Globus pallidus (tissue), 1 donor: ENCODE data around the gene CLDN9.

Source experiments
- DNase-seq: peaks from one replicate; pipeline ENCODE4 v3.0.0-alpha.2; 2015; ENCODE audit warnings: low spot score

The CLDN9 gene

DNA sequence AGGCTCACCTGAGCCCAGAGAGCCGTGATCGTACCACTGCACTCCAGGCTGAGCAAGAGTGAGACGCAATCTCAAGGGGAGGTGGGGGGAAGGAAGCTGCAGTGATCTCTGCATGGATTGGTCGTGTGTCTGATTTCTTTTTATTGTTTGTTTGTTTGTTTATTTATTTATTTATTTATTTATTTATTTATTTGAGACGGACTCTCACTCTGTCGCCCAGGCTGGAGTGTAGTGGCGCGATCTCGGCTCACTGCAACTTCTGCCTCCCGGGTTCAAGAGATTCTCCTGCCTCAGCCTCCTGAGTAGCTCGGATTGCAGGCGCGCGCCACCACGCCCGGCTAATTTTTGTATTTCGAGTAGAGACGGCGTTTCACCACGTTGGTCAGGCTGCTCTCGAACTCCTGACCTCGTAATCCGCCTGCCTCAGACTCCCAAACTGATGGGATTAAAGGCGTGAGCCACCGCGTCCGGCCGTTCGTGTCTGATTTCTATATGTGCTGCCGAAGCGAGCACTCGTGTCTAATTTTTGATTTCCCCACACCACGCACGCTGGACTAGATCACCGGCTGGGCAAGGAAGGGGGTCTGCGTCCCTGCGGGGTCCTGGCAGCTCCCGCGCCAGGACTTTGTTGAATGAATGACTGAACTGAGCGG, 7.0 kb downstream of the CLDN9 start:
- no peak for DNase-seq

DNA sequence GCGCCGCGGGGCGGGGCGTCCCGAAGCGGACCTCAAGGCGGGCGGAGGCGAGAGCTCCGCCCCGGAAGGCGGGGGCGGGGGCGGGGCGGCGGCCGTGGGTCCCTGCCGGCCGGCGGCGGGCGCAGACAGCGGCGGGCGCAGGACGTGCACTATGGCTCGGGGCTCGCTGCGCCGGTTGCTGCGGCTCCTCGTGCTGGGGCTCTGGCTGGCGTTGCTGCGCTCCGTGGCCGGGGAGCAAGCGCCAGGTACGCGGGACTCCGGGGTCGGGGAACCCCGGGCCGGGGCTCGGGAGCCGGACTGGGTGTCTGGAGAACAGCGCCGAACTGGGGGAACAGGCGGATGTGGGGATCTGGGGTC, 7.5 kb downstream of the CLDN9 start, which contains the start of gene TNFRSF12A:
Gene TNFRSF12A, plus strand, starts transcription at position 122 of the 357 bp plus-strand sequence. Its CDS starts 30 bp downstream, at position 152.
- DNase-seq, result peak; percentile 52

DNA sequence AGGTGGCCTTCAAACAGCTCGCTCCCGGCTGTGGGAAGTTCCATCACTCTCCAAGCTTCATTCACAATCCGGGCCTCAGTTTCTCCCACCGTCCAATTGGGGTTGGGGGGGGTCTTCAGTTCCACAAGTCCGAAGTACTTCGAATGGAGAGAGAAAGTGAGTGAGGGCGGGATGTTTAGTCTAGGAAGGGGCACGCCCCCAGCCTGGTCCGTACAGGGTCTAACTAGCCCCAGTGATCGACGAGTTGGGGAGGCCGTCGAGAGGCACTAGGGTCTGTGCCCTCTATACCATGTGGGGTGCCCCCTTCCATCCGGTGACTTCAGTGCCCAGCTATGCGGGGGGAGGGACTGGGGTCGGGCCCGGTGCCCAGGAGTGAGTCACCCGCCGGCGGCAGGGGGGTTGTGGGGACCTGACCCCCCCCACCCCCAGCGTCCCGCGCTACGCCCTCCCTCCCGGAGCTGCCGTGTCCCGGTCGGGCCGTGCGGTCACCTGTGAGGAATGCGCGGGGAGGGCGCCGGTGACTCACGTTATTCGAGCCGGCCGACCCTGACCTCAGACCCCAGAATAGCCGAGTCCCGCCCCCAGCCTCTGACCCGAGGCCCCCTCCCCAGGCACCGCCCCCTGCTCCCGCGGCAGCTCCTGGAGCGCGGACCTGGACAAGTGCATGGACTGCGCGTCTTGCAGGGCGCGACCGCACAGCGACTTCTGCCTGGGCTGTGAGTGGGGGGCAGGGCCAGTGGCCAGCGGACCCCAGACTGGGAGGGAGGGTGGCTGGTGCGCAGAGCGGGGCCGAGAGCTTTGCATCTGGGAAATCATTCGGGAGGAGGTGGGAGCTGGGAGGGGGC, 8.1 kb downstream of the CLDN9 start:
- peak; percentile 27 for DNase-seq

DNA sequence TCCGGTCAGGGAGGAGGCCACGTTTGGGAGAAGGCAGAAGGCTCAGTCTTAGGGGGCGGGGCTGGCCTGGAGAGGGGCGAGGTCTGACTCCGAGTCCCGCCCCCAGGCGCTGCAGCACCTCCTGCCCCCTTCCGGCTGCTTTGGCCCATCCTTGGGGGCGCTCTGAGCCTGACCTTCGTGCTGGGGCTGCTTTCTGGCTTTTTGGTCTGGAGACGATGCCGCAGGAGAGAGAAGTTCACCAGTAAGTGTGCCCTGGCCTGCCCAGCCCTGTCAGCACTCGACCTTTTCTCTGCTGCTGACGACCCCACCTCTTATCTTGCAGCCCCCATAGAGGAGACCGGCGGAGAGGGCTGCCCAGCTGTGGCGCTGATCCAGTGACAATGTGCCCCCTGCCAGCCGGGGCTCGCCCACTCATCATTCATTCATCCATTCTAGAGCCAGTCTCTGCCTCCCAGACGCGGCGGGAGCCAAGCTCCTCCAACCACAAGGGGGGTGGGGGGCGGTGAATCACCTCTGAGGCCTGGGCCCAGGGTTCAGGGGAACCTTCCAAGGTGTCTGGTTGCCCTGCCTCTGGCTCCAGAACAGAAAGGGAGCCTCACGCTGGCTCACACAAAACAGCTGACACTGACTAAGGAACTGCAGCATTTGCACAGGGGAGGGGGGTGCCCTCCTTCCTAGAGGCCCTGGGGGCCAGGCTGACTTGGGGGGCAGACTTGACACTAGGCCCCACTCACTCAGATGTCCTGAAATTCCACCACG, 8.9 kb downstream of the CLDN9 start:
- peak; percentile 26 for DNase-seq

DNA sequence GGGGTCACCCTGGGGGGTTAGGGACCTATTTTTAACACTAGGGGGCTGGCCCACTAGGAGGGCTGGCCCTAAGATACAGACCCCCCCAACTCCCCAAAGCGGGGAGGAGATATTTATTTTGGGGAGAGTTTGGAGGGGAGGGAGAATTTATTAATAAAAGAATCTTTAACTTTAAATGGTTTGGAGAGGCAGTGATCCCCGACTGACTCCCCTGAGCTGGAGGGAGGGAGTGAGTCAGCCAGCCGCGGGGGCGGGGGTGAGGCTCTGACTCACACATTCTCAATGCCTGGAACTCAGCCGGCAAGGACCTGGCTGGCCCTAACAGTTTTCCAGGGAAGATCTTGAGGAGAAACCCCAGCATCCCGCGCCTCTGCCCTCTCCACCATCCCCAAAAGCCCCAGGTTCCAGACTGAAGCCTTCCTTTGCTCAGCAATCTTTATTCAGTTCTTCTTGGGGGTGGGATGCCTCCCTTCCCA, 9.5 kb downstream of the CLDN9 start:
- DNase-seq, result peak; percentile 33

DNA sequence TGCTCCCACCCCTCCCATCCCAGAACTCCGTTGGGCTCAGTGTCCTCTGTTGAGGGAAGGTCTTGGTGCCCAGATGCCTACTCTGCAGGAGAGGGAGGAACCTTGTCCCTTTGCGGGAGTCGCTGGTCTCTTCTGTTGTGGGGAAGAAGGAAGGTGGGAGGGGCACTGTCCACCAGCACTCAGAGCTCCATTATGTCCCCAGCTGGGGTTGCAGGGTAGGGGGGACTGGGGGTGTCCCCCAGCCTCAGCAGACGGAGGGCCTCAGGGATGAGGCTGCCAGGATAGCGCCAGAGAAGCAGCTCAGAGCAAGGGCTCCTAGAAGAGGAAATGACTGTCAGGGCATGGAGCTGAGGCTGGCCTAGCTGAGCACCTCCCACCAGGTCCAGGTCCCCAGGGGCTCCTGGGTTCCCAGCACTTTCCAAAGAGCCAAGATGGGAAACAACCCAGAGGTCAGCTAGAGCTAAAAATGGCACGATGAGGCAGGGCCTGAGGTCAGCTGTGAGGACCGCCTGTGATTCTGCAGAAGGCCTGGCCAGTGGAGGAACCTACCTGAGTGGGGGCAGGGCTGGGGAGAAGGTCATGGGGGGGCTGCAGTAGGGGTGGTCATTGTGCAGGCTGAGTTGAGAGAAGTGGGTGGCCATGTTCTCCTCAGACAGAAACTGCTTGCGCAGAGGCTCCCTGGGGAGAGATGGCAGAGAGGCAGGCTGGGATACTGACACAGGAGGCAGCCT, 10.1 kb downstream of the CLDN9 start:
- no peak for DNase-seq

DNA sequence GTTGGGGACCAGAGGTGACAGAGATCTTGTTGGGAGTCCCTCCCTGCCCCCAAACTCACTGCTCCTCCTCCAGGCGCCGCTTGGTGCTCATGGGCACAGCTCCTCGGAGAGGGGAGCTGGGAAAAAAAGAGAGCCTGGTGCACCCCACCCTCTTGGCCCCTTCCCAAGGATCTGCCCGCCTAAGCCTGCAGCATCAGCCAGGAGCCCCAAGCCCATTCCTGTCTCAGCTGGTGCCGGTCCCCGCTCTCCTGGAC, 10.6 kb downstream of the CLDN9 start:
- no peak for DNase-seq

DNA sequence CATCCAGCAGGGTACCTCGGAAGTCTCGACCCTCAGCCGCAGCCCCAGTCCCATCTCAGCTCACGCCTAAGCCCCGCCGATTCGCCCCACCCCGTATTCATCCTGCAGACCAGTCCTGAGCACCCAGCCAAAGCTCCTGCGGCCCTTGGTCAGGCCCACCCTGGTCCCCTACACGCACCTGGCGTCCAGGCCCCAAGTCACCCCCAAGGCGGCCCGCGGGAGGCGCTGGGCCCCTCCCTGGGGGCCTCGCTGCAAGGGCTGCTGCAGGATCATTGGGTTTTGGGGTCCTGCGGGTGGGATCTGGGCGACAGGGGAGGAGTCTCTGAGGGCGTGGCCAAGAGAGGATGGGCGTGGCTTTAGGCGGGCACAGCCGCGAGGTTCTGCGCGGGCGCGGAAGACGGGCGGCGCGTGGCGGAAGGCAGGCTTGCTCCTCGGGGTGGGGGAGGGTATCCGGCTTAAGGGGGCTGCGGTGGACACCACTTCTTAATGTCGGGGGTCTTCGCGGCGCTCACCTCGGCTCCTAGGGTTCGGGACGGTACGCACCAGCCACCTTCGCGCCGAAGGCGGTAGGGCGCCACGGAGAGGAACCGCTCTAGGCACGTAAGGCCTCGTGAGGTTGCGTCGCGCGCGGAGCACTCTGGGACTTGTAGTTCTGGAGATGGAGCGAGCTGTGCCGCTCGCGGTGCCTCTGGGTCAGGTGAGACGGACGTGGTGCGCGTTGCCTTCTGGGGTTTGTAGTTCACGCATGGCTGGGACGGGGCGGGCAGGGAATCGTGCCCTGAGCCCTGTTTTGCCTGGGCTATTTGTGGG, 11.2 kb downstream of the CLDN9 start, which contains the start of the genes HCFC1R1 and THOC6:
Gene HCFC1R1, minus strand, starts transcription at position 274 of the 810 bp plus-strand sequence. Its CDS starts 1 bp downstream, at position 273.
Gene THOC6, plus strand, starts transcription at position 367 of the 810 bp plus-strand sequence. Its CDS starts 292 bp downstream, at position 659.
- peak; percentile 96 for DNase-seq

DNA sequence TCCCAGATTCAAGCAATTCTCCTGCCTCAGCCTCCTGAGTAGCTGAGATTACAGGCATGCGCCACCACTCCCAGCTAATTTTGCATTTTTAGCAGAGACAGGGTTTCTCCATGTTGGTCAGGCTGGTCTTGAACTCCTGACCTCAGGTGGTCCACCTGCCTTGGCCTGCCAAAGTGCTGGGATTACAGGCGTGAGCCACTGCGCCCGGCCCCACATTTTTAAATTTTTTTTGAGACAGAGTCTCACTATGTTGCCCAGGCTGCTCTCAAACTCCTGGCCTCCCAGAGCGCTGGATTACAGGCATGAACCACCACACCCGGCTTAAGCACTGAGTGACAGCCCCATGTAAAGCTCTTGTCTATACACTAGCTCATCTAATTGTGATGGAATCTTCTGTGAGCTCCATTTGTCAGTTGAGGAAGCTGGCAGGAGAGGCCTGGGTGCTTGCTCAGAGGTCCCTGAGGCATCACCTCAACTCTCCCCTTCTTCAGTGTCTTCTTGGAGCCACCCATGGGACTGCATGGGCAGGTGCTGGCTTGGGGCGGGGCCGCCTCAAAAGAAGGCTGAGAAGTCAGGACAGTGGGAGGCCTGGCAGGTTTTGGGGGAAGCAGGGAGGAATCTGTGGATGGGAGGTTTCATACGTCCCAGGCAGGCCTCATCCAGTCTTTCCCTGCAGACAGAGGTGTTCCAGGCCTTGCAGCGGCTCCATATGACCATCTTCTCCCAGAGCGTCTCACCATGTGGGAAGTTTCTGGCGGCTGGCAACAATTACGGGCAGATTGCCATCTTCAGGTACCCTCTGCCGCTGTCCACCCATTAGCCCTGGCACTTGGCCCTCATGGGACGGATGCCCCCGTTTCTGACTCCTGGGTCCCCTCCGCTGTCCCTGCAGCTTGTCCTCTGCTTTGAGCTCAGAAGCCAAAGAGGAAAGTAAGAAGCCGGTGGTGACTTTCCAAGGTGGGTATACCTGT, 12.6 kb downstream of the CLDN9 start:
- no peak for DNase-seq

DNA sequence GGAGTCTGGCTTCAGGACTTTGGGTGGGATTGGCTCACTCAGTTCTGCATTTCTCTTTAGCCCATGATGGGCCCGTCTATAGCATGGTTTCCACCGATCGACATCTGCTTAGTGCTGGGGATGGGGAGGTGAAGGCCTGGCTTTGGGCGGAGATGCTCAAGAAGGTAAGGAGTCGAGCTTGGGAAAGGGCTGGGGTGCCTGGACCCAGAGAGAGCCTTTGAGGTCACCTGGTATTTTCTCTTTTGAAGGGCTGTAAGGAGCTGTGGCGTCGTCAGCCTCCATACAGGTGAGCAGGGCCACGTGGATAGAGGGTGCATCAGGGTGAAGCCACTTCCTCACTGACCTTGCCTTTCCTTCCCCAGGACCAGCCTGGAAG, 13.3 kb downstream of the CLDN9 start:
- DNase-seq, result no peak

DNA sequence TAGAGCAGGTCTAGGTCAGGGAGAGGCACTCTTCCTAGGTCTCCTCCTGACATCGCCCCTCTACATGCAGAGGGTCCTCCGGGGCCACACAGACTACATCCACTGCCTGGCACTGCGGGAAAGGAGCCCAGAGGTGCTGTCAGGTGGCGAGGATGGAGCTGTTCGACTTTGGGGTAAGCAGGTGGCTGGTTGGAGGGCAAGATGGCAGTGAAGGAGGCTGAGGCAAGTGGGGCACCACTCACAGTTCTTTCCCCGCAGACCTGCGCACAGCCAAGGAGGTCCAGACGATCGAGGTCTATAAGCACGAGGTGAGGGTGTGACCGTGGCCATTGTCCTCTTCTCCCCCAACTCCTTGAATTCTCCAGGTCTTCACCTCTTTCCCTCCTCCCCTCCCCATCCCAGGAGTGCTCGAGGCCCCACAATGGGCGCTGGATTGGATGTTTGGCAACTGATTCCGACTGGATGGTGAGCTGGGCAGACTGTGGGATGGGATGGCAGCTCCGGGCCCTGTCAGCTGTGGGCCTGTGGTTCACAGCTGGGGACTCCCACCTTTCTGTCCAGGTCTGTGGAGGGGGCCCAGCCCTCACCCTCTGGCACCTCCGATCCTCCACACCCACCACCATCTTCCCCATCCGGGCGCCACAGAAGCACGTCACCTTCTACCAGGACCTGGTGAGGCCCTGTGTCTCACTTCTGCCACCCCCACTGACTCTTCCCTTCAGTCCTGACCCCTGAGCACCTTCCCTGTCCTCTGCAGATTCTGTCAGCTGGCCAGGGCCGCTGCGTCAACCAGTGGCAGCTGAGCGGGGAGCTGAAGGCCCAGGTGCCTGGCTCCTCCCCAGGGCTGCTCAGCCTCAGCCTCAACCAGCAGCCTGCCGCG, 14.1 kb downstream of the CLDN9 start:
- DNase-seq, result no peak

DNA sequence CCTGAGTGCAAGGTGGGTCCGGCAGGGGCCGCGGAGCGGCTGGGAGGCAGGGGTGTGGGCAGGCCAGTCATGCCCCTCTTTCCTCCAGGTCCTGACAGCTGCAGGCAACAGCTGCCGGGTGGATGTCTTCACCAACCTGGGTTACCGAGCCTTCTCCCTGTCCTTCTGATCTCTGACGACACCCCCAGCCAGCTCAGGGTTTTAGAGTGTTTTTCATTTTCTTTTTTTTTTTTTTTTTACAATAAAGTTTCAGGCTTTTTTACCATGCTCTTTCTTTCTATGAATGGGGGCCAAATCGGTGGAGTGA, 14.7 kb downstream of the CLDN9 start:
- no peak for DNase-seq

DNA sequence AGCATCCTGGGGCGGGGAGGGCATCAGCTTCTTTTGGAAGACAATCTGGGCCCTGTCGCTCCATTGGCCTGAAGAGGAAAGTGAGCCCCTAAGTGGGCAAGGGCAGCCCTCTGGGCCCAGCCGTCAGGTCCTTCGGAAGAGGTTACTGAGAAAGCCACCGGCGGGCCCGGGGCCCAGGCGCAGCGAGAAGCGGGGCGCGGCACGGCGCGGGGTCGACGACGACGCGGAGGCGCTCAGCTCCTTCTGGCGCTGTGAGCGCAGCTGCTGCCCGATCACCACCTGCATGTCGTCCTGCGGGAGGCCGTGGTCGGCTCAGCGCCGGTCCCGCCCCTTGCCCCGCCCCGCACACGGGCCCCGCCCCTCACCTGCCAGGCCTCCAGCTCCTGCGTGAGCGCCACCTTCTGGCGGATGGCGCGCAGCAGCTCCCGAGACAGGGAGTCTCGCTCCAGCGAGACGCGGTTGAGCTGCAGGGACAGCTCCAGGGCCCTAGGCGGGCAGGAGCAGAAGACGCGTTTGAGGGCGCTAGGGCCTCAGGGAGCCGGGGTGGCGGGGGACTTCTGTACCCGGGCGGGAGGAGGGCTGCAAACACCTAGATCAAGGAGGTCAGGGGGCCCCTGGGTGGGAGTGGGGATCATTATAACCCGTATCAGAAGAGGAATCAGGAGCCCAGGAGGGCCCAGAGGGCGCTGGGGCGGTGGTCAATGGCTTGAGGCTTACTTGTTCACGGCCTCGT, 15.4 kb downstream of the CLDN9 start:
- DNase-seq, result peak; percentile 40

DNA sequence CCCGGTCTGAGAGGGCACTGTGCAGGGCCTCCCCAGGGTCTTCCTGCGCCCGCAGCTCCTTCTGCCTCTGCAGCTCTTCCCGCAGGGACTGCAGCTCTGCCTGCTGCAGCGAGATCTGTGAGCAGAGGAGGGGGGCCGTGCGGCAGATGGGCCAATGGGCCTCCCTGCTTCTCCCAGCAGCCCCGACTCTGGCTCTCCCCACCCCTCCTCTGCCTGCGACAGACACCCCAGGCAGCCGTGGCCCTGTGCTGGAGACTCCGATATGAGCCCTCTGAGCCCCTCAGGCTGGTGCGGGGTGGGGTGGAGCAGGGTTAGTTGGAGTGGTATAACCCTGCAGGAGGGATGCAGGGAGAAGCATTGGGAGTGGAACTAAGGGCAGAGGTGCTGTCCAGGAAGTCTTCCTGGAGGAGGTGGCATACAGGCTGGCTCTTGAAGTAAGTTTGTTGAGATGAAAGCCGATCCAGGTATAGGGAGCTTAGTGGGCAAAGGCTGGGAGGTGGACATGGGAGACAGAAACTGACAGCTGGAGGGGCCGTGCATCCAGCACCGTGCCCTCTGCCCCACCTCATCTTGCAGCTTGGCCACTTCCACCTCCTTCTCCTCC, 16.1 kb downstream of the CLDN9 start:
- no peak for DNase-seq

DNA sequence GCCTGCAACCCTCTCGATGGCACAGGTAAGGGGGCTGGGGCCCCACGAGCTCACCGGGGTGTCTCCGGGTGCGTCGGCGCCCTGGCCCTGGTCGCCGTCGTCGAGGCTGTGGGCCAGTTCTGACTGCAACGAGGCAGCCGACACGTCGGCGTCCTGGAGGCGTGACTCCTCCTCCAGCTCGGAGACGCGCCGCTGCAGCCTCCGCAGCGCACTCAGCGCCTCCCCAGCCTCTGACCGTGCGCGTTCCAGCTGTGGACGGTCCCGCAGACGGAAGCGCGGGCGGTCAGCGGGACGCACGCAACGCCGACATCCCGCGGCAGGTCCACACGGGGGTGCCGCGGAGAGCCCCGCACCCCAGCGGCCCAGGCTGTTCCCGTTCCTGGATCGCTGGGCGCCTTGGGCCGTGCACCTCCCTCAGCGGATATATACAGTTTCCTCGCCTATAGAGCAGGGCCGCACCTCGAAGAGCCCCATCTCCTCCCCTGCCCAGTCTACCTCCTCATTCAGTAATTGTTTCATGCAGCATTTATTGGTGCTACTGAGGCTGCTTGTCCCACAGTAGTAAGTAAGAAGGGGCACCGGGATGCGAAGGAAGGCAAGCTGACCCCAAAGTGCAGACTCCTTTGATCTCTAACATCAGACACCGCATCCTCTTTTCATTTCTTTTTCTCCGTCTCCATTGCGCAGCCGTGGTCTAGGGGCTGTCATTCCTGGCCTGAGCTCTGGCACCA, 16.9 kb downstream of the CLDN9 start:
- DNase-seq, result no peak

DNA sequence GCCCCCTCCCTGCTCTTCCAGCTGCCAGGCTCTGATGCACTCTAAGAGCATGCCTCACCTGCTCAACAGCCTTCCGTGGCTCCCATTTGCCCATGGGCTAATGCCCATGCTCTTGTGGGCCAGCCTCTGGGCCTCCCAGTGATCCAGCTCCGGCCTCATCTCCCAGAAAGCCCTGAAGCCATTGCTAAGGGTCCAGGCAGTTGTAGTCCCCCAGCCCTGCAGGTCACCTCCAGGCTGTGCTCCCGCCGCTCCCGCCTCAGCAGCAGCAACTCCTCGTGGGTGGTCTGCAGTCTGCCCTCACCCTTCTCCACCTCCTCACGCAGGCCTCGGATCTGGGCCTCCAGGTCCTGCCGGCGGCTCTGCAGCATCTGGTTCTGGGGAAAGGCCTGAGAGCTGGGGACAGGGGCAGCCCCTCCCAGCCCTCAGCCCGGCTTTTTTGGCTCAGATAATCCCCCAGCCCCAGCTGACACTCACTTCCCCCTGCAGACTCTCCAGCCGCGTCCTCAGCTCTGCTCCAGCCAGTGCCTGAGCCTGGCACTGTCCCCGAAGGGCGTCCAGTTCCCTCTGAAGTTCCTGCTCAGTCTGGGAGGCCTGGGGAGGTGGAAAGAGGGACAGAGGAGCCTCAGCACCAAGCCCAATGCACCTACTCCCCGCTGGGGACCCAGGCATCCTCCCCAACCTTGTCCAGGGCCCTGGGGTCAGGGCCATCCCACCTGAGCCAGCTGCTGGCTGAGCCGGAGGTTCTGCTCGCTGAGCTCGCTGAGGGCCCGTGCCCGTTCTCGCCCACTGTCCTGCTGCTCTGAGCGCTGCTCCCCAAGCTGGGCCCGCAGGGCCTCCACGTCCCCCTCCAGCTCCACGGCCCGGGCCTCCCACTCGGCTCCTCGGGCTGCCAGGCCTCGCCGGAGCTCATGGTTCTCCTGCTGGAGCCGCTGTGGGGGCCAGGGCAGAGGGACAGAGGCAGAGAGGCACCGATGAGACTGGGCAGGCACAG, 17.8 kb downstream of the CLDN9 start:
- no peak for DNase-seq
